OCI-LY7 (cell line): ENCODE results near the gene RFX7. TPM values are rescaled to one million over a fixed set of nuclear protein-coding genes. Genes with fewer than 3 reads are reported as not detected.
"Not testable (repeated sequence)": the region's sequence is repeated elsewhere in the genome, so short reads cannot be mapped to it uniquely, and the experiment has no call there.

ENCODE experiments used
- BruUV-seq: library from RNA; stranded (reverse); fragments of 400-500 nt; replicated peaks from 2 replicates; lab custom pipeline; 2021; lab: Mats Ljungman, UMichigan
- CTCF ChIA-PET: fragments of 300-600 bp; sonication (Branson Sonifier 250); formaldehyde crosslinking; loops from one replicate; lab custom pipeline; 2022; ENCODE audit warnings: antibody characterized with exemption; ENCODE audit not compliant: unreplicated experiment; lab: Charles Lee
- POLR2A ChIA-PET: fragments of 300-600 bp; sonication (Branson Sonifier 250); formaldehyde crosslinking; loops from one replicate; lab custom pipeline; 2022; ENCODE audit warnings: antibody characterized with exemption; lab: Charles Lee
- DNase-seq: peaks from one replicate; pipeline ENCODE4 v3.0.0-alpha.2; 2015; ENCODE audit warnings: low spot score
- H2AFZ ChIP-seq: fragments of 200-600 bp; sonication (generic), shearing (Covaris generic); 2 replicates; pipeline ENCODE4 v1.6.1; 2014; ENCODE audit warnings: mild to moderate bottlenecking, antibody characterized with exemption, low read length, moderate library complexity
- H3K27ac ChIP-seq: fragments of 200-600 bp; sonication (generic); 2 replicates; pipeline ENCODE4 v1.5.1; 2014; ENCODE audit warnings: mixed run types, low read depth, mild to moderate bottlenecking, moderate library complexity, low read length, inconsistent platforms; ENCODE audit not compliant: poor library complexity, severe bottlenecking
- H3K36me3 ChIP-seq: fragments of 200-600 bp; sonication (generic); 2 replicates; pipeline ENCODE4 v1.6.1; 2014; ENCODE audit warnings: mild to moderate bottlenecking, antibody characterized with exemption, low read length, moderate library complexity, mixed read lengths; ENCODE audit not compliant: insufficient read depth
- H3K4me1 ChIP-seq: fragments of 200-600 bp; sonication (generic); 2 replicates; pipeline ENCODE4 v1.5.1; 2014; ENCODE audit warnings: mild to moderate bottlenecking, low read length; ENCODE audit not compliant: insufficient read depth, poor library complexity, severe bottlenecking
- H3K4me2 ChIP-seq: fragments of 200-600 bp; sonication (generic); 2 replicates; pipeline ENCODE4 v1.6.1; 2014; ENCODE audit warnings: mild to moderate bottlenecking, low read length
- H3K4me3 ChIP-seq: fragments of 200-600 bp; sonication (generic); 2 replicates; pipeline ENCODE4 v1.5.1; 2014; ENCODE audit warnings: mild to moderate bottlenecking, low read depth, low read length; ENCODE audit not compliant: poor library complexity, severe bottlenecking
- H3K79me2 ChIP-seq: fragments of 200-600 bp; sonication (generic); 2 replicates; pipeline ENCODE4 v1.6.1; 2016; ENCODE audit warnings: low read depth, mild to moderate bottlenecking, low read length, moderate library complexity, mixed read lengths; ENCODE audit not compliant: insufficient read depth
- H3K9me2 ChIP-seq: fragments of 200-600 bp; sonication (generic); 2 replicates; pipeline ENCODE4 v1.6.1; 2016; ENCODE audit warnings: mild to moderate bottlenecking, low read length, mixed read lengths; ENCODE audit not compliant: insufficient read depth
- H3K9me3 ChIP-seq: fragments of 200-600 bp; sonication (generic); 2 replicates; pipeline ENCODE4 v1.6.1; 2014; ENCODE audit warnings: mild to moderate bottlenecking, mixed run types, low read length, mixed read lengths
- H4K20me1 ChIP-seq: fragments of 200-600 bp; sonication (generic); 2 replicates; pipeline ENCODE4 v1.6.1; 2014; ENCODE audit warnings: mild to moderate bottlenecking, antibody characterized with exemption, low read length, moderate library complexity, mixed read lengths; ENCODE audit not compliant: insufficient read depth
- CTCF ChIP-seq: fragments of 200-600 bp; sonication (generic); conservative IDR thresholded peaks from 2 replicates; pipeline ENCODE4 v1.5.1; 2014; ENCODE audit warnings: mild to moderate bottlenecking, antibody characterized with exemption, low read length, moderate library complexity, mixed read lengths
- EZH2phosphoT487 ChIP-seq: fragments of 200-600 bp; sonication (generic); IDR thresholded peaks from 2 replicates; pipeline ENCODE4 v1.6.1; 2018; ENCODE audit warnings: low read depth, borderline replicate concordance, mild to moderate bottlenecking, mixed run types, antibody characterized with exemption, low read length, moderate library complexity, mixed read lengths
- intact Hi-C: fragments of 100-400 bp; cut with micrococcal nuclease; formaldehyde crosslinking; loops from one replicate; pipeline ENCODE4 v1.10.0; 2022; ENCODE audit not compliant: unreplicated experiment
- total RNA-seq, 2 experiments: library from RNA; depleted of rRNA in 1 of 2; stranded (reverse); fragments of >200 nt in 1 of 2; shearing (Covaris generic) in 1 of 2; gene quantifications; 2 replicates each; pipeline ENCODE4 v1.2.3, GENCODE V29; 2014 to 2022

The RFX7 gene
- total RNA-seq, 2 experiments from 2014 or later: 10.3 to 33.9 TPM

GRCh38 chr15:56273724-56274123 lies 30.0 kb upstream of the RFX7 start:
- no peak overlapping the region for H3K4me3 ChIP-seq
- no peaks in the 10 kb centered on the region for H3K9me3 ChIP-seq
- H3K79me2 ChIP-seq: no peaks in the 10 kb centered on the region
- POLR2A ChIA-PET: interaction anchor here (0.6 kb wide), 1 partner anchor 15 kb away, joined by 5 read pairs; no protein-coding TSS in a partner anchor
- H3K27ac ChIP-seq: no peak overlapping the region
- no peaks in the 10 kb centered on the region for H3K9me2 ChIP-seq
- DNase-seq: no peak
- intact Hi-C loops: no loop called here
- no peak overlapping the region for H3K4me2 ChIP-seq
- no peak overlapping the region for H2AFZ ChIP-seq
- CTCF ChIA-PET: no interaction called here
- no TSS peak for BruUV-seq
- H4K20me1 ChIP-seq: no peaks in the 10 kb centered on the region
- H3K4me1 ChIP-seq: no peaks in the 10 kb centered on the region
- H3K36me3 ChIP-seq: no peaks in the 10 kb centered on the region
- no peak for TF ChIP-seq EZH2phosphoT487
- TF ChIP-seq CTCF: no peak

- ChIA-PET CTCF (no interaction called here), POLR2A (interaction anchor here (0.7 kb wide), 1 partner anchor 622 kb away, joined by 3 read pairs; no protein-coding TSS in a partner anchor)
- Histone ChIP-seq H3K4me3 (no peak overlapping the region), H3K9me2 (no peaks in the 10 kb centered on the region), H3K79me2 (no peaks in the 10 kb centered on the region), H3K36me3 (no peaks in the 10 kb centered on the region), H3K9me3 (no peaks in the 10 kb centered on the region), H4K20me1 (no peaks in the 10 kb centered on the region), H3K27ac (no peak overlapping the region), H3K4me1 (no peaks in the 10 kb centered on the region), H3K4me2 (no peak overlapping the region), H2AFZ (no peak overlapping the region)
- BruUV-seq: no TSS peak
- intact Hi-C loops: no loop called here
- no peak for DNase-seq
- no peak for TF ChIP-seq EZH2phosphoT487
- TF ChIP-seq CTCF: no peak
These were observed 28.8 kb upstream of the RFX7 start for GRCh38 chr15:56272454-56272853.

- H2AFZ ChIP-seq, H3K79me2 ChIP-seq, H3K36me3 ChIP-seq, CTCF ChIA-PET, POLR2A ChIA-PET, BruUV-seq, intact Hi-C loops, H3K9me2 ChIP-seq, H3K4me1 ChIP-seq, H3K4me2 ChIP-seq, H3K27ac ChIP-seq, H4K20me1 ChIP-seq, H3K4me3 ChIP-seq, H3K9me3 ChIP-seq, DNase-seq: not testable (repeated sequence)
These were observed 22.8 kb upstream of the RFX7 start for GRCh38 chr15:56266465-56266864.
